DOHH2 (cell line): ENCODE data around the gene LIAS.

ENCODE experiments used
- CTCF ChIP-seq: fragments of 200-600 bp; sonication (generic); IDR thresholded peaks from one replicate; pipeline ENCODE4 v1.5.1; 2014; ENCODE audit warnings: antibody characterized with exemption, mild to moderate bottlenecking, low read depth, low read length; ENCODE audit not compliant: poor library complexity, severe bottlenecking
- EZH2phosphoT487 ChIP-seq: fragments of 200-600 bp; sonication (generic); IDR thresholded peaks from 2 replicates; pipeline ENCODE4 v1.6.1; 2017; ENCODE audit warnings: borderline replicate concordance, mild to moderate bottlenecking, antibody characterized with exemption, low read length, moderate library complexity, mixed read lengths

GRCh38 chr4:39452860-39453587, 5.8 kb upstream of the LIAS start:
- TF ChIP-seq CTCF (no peak), EZH2phosphoT487 (no peak)
